GM10847 (cell line): ENCODE measurements around the gene LRRC51.

Experiments used
- POLR2A ChIP-seq: IDR thresholded peaks from 2 replicates; pipeline ENCODE4 v1.6.1; 2011; ENCODE audit not compliant: insufficient read length; ENCODE audit errors: extremely low read depth

The LRRC51 gene

DNA sequence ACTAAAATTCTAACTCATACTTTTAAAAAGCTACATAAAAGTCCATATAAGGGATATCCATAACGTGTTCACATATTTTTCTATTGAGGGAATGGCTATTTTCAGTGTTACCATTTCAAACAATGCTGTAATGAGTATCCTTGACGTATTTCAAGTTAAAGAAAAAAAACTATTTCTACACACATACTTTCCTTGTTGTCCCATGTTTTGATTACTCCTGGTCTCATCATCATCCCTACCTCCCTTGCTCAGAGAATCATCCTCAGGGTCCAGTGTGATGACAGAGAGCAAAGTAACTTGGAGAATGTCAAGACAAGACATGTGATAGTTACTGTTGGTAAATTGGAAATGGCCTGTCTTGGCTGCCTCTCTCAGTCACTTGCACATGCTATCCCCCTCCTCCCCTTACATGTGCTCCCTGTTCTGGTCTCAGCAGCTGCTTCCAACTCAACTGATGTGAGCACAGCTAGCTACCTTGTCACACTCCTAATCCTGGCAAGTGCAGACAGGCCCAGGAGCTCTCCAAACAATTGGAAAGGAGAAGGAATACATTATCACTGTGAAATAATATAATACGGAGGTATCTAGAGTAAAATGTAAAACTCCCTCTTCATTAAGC is 22.1 kb upstream of the LRRC51 start:
- no peak for TF ChIP-seq POLR2A

DNA sequence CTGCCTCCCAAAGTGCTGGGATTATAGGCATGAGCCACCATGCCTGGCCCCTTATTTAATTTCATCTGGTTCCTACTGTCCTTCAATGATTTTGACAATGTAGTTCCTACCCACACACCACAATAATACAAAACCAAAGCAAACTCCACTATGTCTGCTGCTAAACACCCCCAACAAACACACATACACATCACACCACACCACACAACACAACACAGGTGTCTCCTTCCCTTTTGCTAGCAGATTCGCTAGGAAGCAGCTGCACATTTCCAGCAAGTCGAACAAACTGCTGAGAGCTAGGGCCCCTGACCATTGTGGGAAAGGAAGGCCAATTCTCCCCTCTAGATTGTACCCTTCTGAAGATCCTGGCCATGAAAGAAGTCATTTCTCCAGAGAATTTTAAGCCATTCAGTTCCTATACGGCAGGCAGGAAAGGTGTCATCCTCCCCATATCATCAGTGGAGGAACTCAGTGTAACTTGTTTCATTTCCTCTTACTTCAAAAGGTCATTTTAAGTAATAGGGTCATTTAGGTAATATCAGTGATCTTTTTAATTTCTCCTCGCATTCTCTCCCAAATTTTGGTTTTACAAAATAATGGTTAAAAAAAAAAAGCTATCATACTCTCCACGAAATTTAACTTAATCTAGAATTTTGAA is 18.8 kb upstream of the LRRC51 start:
- no peak for TF ChIP-seq POLR2A

DNA sequence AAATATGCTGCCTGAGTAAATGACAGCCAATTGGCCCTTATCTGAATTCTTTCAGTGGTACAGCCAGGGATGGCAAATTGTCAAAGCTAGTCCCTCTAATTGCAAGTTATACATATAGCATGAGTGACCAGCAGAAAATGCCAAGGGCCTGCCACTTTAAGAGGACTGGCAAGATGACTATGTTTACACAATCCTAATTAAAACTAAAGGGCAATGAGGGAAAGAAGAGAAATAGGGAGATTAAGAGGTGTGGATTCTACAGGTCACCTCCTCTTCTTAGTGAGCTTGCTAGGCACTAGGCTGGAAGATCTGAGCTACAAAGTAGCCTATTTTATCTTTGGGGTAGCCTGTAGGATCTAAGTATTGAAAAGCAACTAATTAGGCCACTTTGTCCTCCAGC is 13.8 kb upstream of the LRRC51 start:
- TF ChIP-seq POLR2A, result no peak

DNA sequence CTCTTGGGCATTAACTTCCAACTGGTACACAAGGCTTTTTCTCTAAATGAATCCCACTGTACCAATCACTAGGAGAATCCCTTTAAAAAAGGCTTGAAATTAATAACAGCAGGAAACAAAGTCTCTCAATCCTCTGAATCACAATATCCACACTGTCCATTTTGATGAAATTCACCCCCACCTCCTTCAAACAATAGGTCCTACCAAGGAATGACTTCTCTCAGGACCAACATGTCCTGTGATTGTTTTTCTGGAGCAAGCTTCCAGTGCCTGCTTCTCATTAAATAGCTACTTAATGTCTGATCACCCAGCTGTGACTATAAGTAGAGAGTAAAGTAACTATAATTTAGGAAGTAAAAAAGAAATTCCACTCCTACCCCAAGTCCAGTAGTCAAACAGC is 13.4 kb upstream of the LRRC51 start:
- TF ChIP-seq POLR2A, result no peak

DNA sequence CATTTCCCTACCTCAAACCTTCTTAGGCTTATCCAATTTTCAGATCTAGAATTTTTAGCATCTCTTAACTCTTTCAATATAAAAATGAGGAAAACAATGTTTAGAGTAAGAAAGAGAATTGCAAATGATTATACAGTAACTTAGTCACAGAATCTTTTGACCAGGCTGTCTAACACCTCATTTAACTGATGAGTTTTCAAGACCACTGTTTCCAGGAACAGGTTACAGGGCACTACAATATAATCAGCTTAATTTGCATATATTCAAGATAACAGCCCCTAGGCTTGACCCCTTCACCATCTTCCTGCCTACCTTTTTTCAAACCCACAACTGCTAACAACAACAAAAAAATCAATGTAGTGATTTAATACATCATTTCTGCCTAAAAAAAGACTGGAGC is 13.0 kb upstream of the LRRC51 start:
- no peak for TF ChIP-seq POLR2A

DNA sequence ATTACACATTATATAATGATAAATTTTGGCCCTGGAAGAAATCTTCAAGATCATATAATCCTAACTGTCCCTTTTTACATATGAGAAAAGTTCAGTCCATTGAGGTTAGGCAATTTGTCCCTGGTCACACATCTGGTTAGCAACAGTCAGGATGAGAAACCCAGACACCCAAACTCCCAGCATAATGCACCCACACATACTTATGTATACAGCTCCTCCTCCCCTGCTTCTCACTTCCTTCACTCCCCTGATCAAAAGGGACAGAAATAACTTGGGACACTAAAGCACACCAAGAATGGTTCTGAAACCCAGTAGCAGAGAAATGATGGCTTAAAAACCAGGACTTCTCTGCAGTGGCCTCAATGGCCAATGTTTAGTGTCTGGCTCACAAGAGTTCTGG is 11.4 kb upstream of the LRRC51 start:
- no peak for TF ChIP-seq POLR2A

DNA sequence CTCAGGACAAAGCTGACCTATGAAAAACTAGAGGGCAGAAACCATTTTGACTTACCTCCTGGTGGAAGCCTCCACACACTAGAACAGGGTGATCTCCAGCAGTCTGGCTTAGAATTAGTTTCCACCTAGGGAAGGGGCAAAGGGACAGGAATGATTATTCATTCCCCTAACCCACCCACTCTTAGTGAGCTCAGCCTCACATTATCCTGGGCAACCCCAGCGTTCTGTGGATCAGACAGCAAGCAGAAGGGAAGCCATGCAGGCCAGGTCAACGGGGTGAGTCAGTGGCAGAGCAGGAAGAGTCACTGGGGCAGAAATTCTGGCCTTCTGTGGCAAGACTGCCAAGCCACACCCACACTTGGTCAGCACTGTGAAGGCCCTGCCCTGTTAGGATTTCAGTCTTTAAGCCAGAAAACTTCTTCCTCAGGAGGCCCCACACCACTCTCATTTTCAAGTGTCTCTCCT is 10.8 kb upstream of the LRRC51 start:
- no peak for TF ChIP-seq POLR2A

DNA sequence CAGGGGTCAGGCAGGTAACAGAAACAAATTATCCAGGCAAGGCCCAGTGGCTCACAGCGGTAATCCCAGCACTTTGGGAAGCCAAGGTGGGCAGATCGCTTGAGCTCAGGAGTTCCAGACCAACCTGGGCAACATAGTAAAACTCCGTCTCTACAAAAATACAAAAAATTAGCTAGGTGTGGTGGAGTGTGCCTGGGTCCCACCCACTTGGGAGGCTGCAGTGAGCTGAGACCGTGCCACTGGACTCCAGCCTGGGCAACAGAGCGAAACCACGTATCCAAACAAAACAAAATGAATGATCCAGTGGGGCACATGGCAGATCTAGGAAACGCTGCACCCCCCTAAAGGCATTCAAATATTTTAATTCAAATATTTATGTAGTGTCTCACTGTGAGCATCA is 10.2 kb upstream of the LRRC51 start:
- TF ChIP-seq POLR2A, result no peak

DNA sequence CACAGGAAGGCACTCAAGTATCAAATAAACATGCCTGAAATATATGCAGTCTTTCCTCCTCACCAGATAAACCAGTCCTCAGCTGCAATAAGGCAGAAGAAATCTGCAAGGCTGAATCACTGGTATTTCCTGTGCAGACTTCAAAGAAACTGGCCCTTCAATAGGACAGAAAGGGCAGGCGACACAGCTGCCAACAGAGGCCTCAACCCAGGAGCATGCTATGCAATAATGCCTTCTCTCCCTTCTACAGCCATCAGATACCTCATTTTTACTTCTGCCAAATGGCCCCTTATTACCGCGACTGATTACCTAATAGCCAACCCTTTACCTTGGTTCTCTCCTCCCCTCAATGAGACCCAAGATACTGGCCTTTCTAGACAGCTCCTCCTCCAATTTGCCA is 8.3 kb upstream of the LRRC51 start:
- no peak for TF ChIP-seq POLR2A

DNA sequence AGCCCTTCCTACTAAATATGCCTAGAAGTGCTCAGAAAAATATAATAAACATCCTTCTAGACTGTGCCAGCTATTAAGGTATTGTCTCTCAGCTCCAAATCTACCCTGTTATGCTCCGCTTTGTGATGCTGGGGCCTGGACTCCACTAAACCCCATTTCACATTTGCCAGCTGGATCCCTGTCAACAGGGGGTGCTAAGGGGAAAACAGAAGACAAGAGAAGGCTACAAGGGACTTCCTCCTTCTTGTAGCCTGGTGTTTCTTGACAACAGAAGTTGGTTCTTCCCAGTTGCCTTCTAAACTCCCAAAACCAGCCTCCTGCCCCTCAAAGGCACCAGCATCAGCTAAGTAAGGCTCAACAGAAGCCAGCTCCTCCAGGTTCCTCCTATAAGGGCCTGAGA is 5.5 kb upstream of the LRRC51 start:
- no peak for TF ChIP-seq POLR2A

DNA sequence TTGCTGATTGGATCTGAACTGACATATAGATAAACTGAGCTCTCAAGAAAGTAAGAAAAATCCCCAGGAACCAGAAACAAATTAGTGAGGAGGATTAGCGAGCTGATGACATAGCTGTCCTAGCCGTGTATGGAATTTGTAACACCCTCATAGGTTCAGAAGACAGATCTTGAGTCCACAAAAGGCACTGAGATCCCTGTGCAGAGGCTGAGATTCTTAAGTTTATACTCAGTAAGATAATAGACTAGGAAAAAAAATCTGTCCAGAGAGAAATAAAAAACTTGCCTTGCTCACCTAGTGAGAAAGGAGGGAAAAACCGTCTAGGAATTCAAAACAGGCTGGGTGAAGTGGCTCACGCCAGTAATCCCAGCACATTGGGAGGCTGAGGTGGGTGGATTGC is 4.9 kb upstream of the LRRC51 start:
- TF ChIP-seq POLR2A, result no peak

DNA sequence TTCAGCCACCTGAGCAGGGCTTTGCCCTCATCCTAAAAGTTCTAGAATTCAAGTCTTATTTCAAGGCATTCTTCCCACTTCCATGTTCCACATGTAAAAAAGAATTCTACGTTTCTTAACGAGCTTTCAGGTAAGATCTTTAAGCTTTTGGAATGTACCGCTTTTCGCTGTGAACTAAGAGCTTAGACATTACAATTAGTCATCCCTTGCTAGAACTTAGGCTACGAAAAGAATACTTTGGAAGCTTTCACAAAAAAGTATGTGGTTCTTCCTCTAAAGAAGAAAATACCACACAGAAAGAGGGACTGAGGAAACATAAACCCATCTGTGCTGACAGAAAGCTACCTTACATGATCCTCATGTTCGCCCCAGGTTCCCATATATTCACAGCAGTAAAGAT is 2.2 kb upstream of the LRRC51 start:
- no peak for TF ChIP-seq POLR2A

DNA sequence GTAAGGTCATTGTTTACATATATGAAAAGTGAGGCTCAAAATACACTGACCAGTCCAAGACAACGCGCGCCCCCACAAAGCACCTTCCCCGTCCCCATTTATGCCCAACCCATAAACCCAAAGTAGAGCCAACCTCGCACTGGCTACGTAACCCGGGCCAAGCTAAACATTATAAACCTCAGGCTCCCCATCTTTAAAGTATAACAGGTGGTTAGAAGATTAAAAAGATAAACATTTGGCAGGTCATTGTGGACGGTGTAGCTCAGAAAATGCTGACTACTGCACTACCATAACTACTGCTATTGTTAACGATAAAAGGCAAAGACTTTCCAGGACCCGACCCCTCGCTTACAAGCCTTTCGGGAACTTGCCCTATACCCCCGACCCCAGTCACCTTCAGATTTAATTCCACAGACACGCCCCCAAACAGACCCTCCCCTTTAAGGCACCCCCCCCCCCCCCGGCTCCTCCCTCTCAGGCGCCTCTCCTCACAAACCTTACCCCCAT is 778 bp upstream of the LRRC51 start:
- TF ChIP-seq POLR2A, result no peak

DNA sequence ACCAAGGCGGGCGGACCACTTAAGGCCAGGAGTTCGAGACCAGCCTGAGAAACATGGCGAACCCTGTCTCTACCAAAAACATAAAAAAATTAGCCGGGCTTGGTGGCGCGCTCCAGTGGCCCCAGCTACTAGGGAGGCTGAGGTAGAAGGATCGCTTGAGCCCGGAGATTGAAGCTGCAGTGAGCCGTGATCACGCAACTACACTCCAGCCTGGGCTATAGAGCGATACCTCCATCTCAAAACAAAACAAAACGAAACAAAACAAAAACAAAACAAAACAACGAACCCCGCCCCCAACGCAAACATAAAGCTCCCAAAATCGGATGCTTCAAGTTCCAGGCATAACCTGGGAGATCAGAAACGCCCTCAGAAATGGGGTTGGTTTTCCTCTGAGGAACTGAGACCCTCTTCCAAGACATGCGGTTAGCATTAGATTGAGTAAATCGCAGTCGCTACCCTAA is 564 bp downstream of the LRRC51 start:
- no peak for TF ChIP-seq POLR2A

DNA sequence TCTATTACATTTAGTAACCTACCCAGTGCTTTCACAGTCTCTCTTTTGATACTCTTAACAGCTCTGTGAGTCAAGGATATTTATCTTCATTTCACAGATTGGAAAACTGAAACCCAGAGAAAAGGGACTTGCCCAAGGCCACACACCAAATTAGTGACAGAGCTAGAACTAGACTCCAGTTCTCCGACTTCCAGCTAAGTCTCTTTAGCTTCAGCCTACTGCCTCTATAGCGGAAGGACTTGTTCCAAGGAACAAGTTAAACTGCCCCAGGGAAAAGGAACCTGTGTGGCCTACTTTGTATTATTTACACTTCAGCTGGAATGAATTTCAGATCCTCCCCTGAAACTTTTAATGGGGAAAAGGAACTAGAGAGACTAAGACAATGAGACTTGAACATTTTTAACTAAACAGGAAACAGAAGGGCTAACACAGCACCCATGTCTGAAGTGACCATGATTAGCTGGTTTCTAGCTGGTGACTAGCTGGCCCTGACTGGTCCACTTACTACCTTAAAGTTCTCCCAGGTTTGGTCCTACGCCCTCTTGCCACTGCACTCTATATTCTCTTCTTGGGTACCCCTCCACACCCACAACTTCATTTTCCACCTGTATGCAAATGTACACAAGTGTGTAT is 1.3 kb downstream of the LRRC51 start:
- TF ChIP-seq POLR2A, result no peak

DNA sequence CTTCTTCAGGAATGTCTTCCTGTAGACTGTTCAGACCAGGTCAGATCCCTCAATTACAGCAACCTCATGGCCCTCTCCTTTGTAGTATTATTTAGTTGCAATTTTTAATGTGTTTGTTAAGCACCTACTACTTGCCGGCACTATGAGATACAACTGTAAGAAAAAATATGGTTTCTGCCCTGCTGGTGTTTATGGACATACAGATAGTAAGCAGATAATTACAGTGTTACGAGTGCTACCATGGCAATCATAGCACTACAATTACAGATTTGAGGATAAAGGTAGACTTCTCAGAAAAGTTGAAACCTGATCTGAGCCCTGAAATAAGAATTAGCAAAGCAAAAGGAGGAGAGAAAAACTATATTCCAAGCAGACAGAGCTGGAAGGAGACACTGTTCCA is 2.8 kb downstream of the LRRC51 start:
- TF ChIP-seq POLR2A, result no peak

DNA sequence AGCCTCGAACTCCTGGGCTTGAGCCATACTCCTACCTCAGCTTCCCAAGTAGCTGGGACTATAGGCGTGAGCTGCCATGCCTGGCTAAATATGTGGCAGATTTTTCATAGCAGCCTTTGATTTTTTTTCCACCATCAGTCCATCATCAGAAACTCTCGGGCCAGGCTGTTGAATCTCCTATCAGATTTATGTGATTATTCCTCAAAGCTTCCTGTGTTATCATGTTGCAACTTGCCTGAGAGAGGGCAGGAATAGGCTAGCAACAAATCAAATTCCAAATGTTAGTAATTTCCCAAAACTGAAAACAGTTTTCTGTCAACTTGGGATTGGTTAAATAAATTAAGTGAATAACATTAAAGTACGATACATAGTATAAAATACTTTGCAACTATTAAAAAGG is 3.4 kb downstream of the LRRC51 start:
- TF ChIP-seq POLR2A, result no peak

DNA sequence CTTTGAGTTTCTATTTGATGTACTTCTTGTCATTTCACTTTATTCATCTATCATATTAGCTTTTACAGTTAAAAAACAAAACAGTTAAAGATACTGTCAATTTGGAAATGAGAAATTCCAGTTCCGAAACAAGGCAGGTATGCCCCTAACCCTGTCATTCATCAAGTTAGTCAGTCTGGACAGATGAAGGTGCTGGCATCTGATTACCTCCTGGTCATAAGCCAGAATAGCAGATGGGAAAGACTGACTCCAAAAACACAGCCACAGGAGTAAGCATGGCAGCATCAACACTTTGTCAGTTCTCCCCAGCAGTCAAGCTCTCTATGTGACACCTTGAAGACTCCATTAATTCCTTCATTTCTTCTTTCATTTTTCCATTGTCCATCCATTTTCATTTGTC is 4.3 kb downstream of the LRRC51 start:
- no peak for TF ChIP-seq POLR2A
